Right lobe of liver (tissue), 6 donors: ENCODE measurements around the gene OXER1. TPM values are rescaled to one million over a fixed set of nuclear protein-coding genes. Genes with fewer than 3 reads are reported as not detected.

ENCODE experiments used
- ATAC-seq, 4 donors: fragments of 200-7000 bp; cut with Tn5 transposase; one replicate each; pipeline ENCODE4 v1.9.1; 2020; ENCODE audit warnings: mild to moderate bottlenecking in 4 of 4, moderate library complexity in 4 of 4
- DNase-seq, 3 donors: peaks; one replicate each; pipeline ENCODE4 v3.0.0-alpha.2; 2020
- H3K27ac ChIP-seq, 3 donors: fragments of 200-600 bp; one replicate each; pipeline ENCODE4 v1.8.0; 2022
- H3K27me3 ChIP-seq, 2 donors: fragments of 200-600 bp; one replicate each; pipeline ENCODE4 v1.8.0; 2022
- H3K36me3 ChIP-seq, 4 donors: fragments of 200-600 bp; sonication (generic) in 1 of 4; one replicate each; pipeline versions ENCODE4 v1.5.1 to v1.8.0; 2017 to 2022; ENCODE audit warnings: control low read depth in 1 of 4
- H3K4me1 ChIP-seq, 4 donors: fragments of 200-600 bp; sonication (generic) in 1 of 4; one replicate each; pipeline versions ENCODE4 v1.5.1 to v1.8.0; 2017 to 2022; ENCODE audit warnings: control low read depth in 1 of 4
- H3K4me3 ChIP-seq, 3 donors: fragments of 200-600 bp; one replicate each; pipeline ENCODE4 v1.8.0; 2022
- H3K9me3 ChIP-seq, 4 donors: fragments of 200-600 bp; sonication (generic) in 1 of 4; one replicate each; pipeline versions ENCODE4 v1.5.1 to v1.8.0; 2017 to 2022; ENCODE audit warnings: control low read depth in 1 of 4
- CTCF ChIP-seq, 4 donors: fragments of 200-600 bp in 3 of 4; fragments of 450-650 bp in 1 of 4; IDR thresholded peaks; one replicate each; pipeline versions ENCODE4 v1.5.1 to v1.8.0; 2016 to 2022; ENCODE audit warnings: antibody characterized with exemption in 4 of 4, mild to moderate bottlenecking in 2 of 4
- POLR2A ChIP-seq: fragments of 450-650 bp; IDR thresholded peaks from one replicate; pipeline ENCODE4 v1.6.1; 2017; ENCODE audit warnings: antibody characterized with exemption, mild to moderate bottlenecking
- WGBS: methylation state at CpG from one replicate; pipeline ENCODE4 v1.1.6; 2018; ENCODE audit warnings: low coverage, low lambda C conversion rate; ENCODE audit not compliant: insufficient coverage; ENCODE audit errors: missing lambda C conversion rate; 5-methylcytosine and 5-hydroxymethylcytosine counted together
- intact Hi-C, 2 donors: fragments of 100-400 bp; cut with DNase I; formaldehyde crosslinking; loops; one replicate each; pipeline versions ENCODE4 v1.11.2 to v1.14.1; 2022
- total RNA-seq, 6 experiments: library from RNA; depleted of rRNA in 2 of 6; stranded (reverse); fragments of >200 nt in 2 of 6; fragmentation: NEBNext Ultra II Directional in 3 of 6; extraction: Animal tissue kit (Norgen Biotek cat#: 25700) in 3 of 6; gene quantifications; one replicate each; pipeline versions ENCODE4 v1.1.0 to v1.2.4, GENCODE V29; 2016 to 2023
- donor health status: DM: no; HTN: yes; CAD: no.
- donor health status: DM: no; HTN: no; CAD: no.
- donor health status: DM: no; HTN: no; CAD: no.
- donor health status: DM: no; HTN: yes; CAD: no.
- donor health status: DM: no; HTN: yes; CAD: no.

OXER1 gene
- total RNA-seq, 6 experiments from 2014 or later: 5.3 to 29.4 (median 10.7) TPM

GRCh38 chr2:42787424-42787787 is 23.5 kb upstream of the OXER1 start:
- no peaks in the 10 kb centered on the region for H3K27me3 ChIP-seq
- H3K9me3 ChIP-seq: no peaks in the 10 kb centered on the region
- 17% methylated on average over 2 of the region's 3 CpGs for WGBS
- intact Hi-C loops: no loop called here
- peak; percentile 51 to 70 (median 64) for ATAC-seq
- H3K27ac ChIP-seq: peak overlapping the region in 2 of 3 donors; percentile 73 to 98
- DNase-seq: peak; percentile 67 to 90 (median 89)
- H3K4me3 ChIP-seq: peak overlapping the region in 2 of 3 donors; percentile 23 to 37
- H3K36me3 ChIP-seq: peaks cover 0 to 13% (median 0%) of the 10 kb centered on the region in 4 donors
- H3K4me1 ChIP-seq: peaks cover 0 to 75% (median 32%) of the 10 kb centered on the region in 4 donors
- TF ChIP-seq CTCF (IDR thresholded peaks at IDR 0.05) (no peak), POLR2A (no peak)

GRCh38 chr2:42786561-42787345 is 22.8 kb upstream of the OXER1 start:
- Histone ChIP-seq H3K4me1 (peaks cover 0 to 75% (median 32%) of the 10 kb centered on the region in 4 donors), H3K27me3 (no peaks in the 10 kb centered on the region), H3K36me3 (peaks cover 0 to 19% (median 0%) of the 10 kb centered on the region in 4 donors), H3K9me3 (no peaks in the 10 kb centered on the region), H3K4me3 (peak overlapping the region in 2 of 3 donors; percentile 23 to 37), H3K27ac (peak overlapping the region in 2 of 3 donors; percentile 73 to 98)
- ATAC-seq: peak; percentile 0 to 20 (median 7)
- no peak for TF ChIP-seq POLR2A
- no peak for TF ChIP-seq CTCF (IDR thresholded peaks at IDR 0.05)
- intact Hi-C loops: no loop called here
- WGBS: 51% methylated on average over 6 of the region's 15 CpGs
- DNase-seq: peak in 1 of 3 donors; percentile 59

- Histone ChIP-seq H3K27ac (peak overlapping the region in 1 of 3 donors; percentile 33), H3K4me3 (no peak overlapping the region), H3K9me3 (no peaks in the 10 kb centered on the region), H3K27me3 (no peaks in the 10 kb centered on the region), H3K36me3 (peaks cover 0 to 24% (median 0%) of the 10 kb centered on the region in 4 donors), H3K4me1 (peaks cover 0 to 56% (median 24%) of the 10 kb centered on the region in 4 donors)
- no peak for TF ChIP-seq CTCF (IDR thresholded peaks at IDR 0.05)
- TF ChIP-seq POLR2A: no peak
- DNase-seq (peak in 2 of 3 donors; percentile 76 to 79), ATAC-seq (peak in 3 of 4 donors; percentile 8 to 16 (median 12))
- intact Hi-C loops: no loop called here
- 48% methylated on average over 4 of the region's 7 CpGs for WGBS
These were observed 20.4 kb upstream of the OXER1 start for GRCh38 chr2:42784204-42784880.

GRCh38 chr2:42783511-42783910 is 19.6 kb upstream of the OXER1 start:
- no peak for DNase-seq
- TF ChIP-seq POLR2A: no peak
- no peak for TF ChIP-seq CTCF (IDR thresholded peaks at IDR 0.05)
- WGBS: 0% methylated on average over 1 of the region's 9 CpGs
- Histone ChIP-seq H3K27me3 (no peaks in the 10 kb centered on the region), H3K9me3 (no peaks in the 10 kb centered on the region), H3K36me3 (peaks cover 0 to 26% (median 0%) of the 10 kb centered on the region in 4 donors), H3K4me3 (no peak overlapping the region), H3K4me1 (peaks cover 0 to 48% (median 20%) of the 10 kb centered on the region in 4 donors), H3K27ac (peak overlapping the region in 1 of 3 donors; percentile 33)
- no peak for ATAC-seq
- intact Hi-C loops: no loop called here
